Neural crest cell (in vitro differentiated cells): ENCODE data around the gene SC5D. TPM values are rescaled to one million over a fixed set of nuclear protein-coding genes. Genes with fewer than 3 reads are reported as not detected.

ENCODE experiments used
- DNase-seq: peaks from one replicate; pipeline ENCODE4 v3.0.0; 2021; ENCODE audit warnings: low read depth, mixed read lengths, low spot score
- H3K27ac Mint-ChIP-seq: one replicate; pipeline ENCODE4 v1.8.0; 2021; ENCODE audit warnings: mild to moderate bottlenecking, mixed read lengths; ENCODE audit not compliant: unreplicated experiment
- H3K27me3 Mint-ChIP-seq: 2 replicates; pipeline ENCODE4 v1.8.0; 2021; ENCODE audit warnings: low read depth, mild to moderate bottlenecking, mixed read lengths
- H3K36me3 Mint-ChIP-seq: 2 replicates; pipeline ENCODE4 v1.8.0; 2021; ENCODE audit warnings: low read depth, mild to moderate bottlenecking, mixed read lengths
- H3K4me1 Mint-ChIP-seq: 2 replicates; pipeline ENCODE4 v1.8.0; 2021; ENCODE audit warnings: mixed read lengths
- H3K4me3 Mint-ChIP-seq: one replicate; pipeline ENCODE4 v1.8.0; 2021; ENCODE audit warnings: mild to moderate bottlenecking, mixed read lengths
- H3K9me3 Mint-ChIP-seq: 2 replicates; pipeline ENCODE4 v1.8.0; 2021; ENCODE audit warnings: mixed read lengths
- CTCF ChIP-seq: fragments of 200-600 bp; sonication (generic); conservative IDR thresholded peaks from 2 replicates; pipeline ENCODE4 v1.5.0; 2021; ENCODE audit warnings: antibody characterized with exemption, mild to moderate bottlenecking
- total RNA-seq: library from RNA; stranded (reverse); gene quantifications from 2 replicates; pipeline ENCODE4 v1.2.1, GENCODE V29; 2021

The SC5D gene
- total RNA-seq, 1 donor from 2014 or later, result 76.4 TPM

GRCh38 chr11:121350314-121351082 lies 57.9 kb downstream of the SC5D start:
- no peaks in the 10 kb centered on the region for H3K9me3 Mint-ChIP-seq
- no peak overlapping the region for H3K27ac Mint-ChIP-seq
- peaks cover 10% of the 10 kb centered on the region for H3K4me1 Mint-ChIP-seq
- H3K27me3 Mint-ChIP-seq, result no peaks in the 10 kb centered on the region
- no peaks in the 10 kb centered on the region for H3K36me3 Mint-ChIP-seq
- no peak overlapping the region for H3K4me3 Mint-ChIP-seq
- no peak for TF ChIP-seq CTCF
- DNase-seq, result no peak

GRCh38 chr11:121351083-121351630 lies 58.6 kb downstream of the SC5D start:
- Mint-ChIP-seq H3K27me3 (no peaks in the 10 kb centered on the region), H3K4me3 (no peak overlapping the region), H3K36me3 (no peaks in the 10 kb centered on the region), H3K4me1 (peaks cover 10% of the 10 kb centered on the region), H3K9me3 (no peaks in the 10 kb centered on the region), H3K27ac (no peak overlapping the region)
- DNase-seq, result no peak
- no peak for TF ChIP-seq CTCF

- Mint-ChIP-seq H3K9me3 (no peaks in the 10 kb centered on the region), H3K4me1 (peaks cover 10% of the 10 kb centered on the region), H3K27me3 (no peaks in the 10 kb centered on the region), H3K36me3 (no peaks in the 10 kb centered on the region), H3K27ac (no peak overlapping the region), H3K4me3 (no peak overlapping the region)
- DNase-seq, result no peak
- TF ChIP-seq CTCF, result no peak
These were observed 59.8 kb downstream of the SC5D start for GRCh38 chr11:121352251-121352891.

- Mint-ChIP-seq H3K27me3 (no peaks in the 10 kb centered on the region), H3K36me3 (no peaks in the 10 kb centered on the region), H3K4me1 (peaks cover 10% of the 10 kb centered on the region), H3K9me3 (no peaks in the 10 kb centered on the region), H3K27ac (no peak overlapping the region), H3K4me3 (no peak overlapping the region)
- DNase-seq, result no peak
- TF ChIP-seq CTCF, result no peak
These were observed 61.6 kb downstream of the SC5D start for GRCh38 chr11:121354192-121354591.

GRCh38 chr11:121356357-121356756 lies 63.8 kb downstream of the SC5D start:
- no peak for DNase-seq
- no peak for TF ChIP-seq CTCF
- no peaks in the 10 kb centered on the region for H3K36me3 Mint-ChIP-seq
- no peak overlapping the region for H3K4me3 Mint-ChIP-seq
- no peaks in the 10 kb centered on the region for H3K9me3 Mint-ChIP-seq
- no peaks in the 10 kb centered on the region for H3K27me3 Mint-ChIP-seq
- no peak overlapping the region for H3K27ac Mint-ChIP-seq
- peaks cover 10% of the 10 kb centered on the region for H3K4me1 Mint-ChIP-seq

Other genes with a start within 250 kb of the SC5D start
- gene TECTA, start 191.5 kb upstream of the SC5D start, total RNA-seq, result 1.5 and 1.7 TPM in 2 replicates
- gene SORL1, start 159.5 kb downstream of the SC5D start, total RNA-seq, result 11.8 and 13.8 TPM in 2 replicates